Epithelial cell of proximal tubule (primary cell): ENCODE measurements around the gene PIEZO2. TPM values are rescaled to one million over a fixed set of nuclear protein-coding genes. Genes with fewer than 3 reads are reported as not detected.

Experiments
- DNase-seq: peaks from one replicate; pipeline ENCODE4 v3.0.0-alpha.2; 2011; ENCODE audit warnings: low read depth
- H3K4me3 ChIP-seq: 2 replicates; pipeline ENCODE4 v1.5.1; 2011; ENCODE audit warnings: low read depth, mild to moderate bottlenecking, low read length
- total RNA-seq: library from RNA; depleted of rRNA; stranded (reverse); fragments of >200 nt; gene quantifications from 2 replicates; pipeline ENCODE4 v1.2.3, GENCODE V29; 2015
- TF ChIP-seq, protein P1 (sequence below): conservative IDR thresholded peaks from 2 replicates; pipeline ENCODE4 v1.5.1; 2012; ENCODE audit warnings: low read depth, mild to moderate bottlenecking, low read length

The PIEZO2 gene
- total RNA-seq, 1 donor from 2014 or later = 7.5 TPM

DNA sequence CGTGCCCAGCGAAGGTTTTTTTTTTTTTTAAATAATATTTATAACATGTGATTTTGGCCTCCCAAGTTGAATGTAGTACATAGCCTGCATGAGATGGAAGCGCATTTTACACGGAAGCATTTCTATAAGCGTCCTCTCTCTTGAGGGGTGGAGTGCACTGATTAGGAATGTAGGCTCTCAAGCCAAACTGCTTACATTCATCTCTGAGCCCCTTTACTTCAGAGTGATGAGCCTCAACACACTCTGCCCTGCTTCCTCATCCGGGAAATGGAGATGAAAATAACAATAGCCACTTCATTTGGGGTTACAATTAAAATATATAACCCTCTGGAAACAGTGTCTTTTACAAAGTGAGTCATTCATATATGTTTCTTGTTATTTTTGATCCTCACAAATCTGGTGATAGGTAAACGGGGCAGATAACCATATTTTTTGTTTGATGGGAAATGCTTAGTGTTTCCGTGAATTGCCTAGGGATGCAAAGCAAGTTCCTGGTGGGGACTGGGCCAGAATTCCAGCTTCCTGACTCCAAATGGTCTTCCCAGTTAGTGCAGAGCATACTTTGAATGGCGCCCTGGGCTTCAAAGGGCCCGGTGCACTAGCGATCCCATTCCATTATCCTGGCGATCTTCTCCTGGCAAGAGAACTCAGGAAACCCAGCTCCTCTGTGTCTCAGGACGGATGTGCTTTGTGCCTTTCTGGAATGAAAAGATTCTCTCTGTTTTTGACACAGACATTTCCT is 124.3 kb downstream of the PIEZO2 start:
- DNase-seq = no peak
- H3K4me3 ChIP-seq = no peak overlapping the region
- TF ChIP-seq, protein P1, sequence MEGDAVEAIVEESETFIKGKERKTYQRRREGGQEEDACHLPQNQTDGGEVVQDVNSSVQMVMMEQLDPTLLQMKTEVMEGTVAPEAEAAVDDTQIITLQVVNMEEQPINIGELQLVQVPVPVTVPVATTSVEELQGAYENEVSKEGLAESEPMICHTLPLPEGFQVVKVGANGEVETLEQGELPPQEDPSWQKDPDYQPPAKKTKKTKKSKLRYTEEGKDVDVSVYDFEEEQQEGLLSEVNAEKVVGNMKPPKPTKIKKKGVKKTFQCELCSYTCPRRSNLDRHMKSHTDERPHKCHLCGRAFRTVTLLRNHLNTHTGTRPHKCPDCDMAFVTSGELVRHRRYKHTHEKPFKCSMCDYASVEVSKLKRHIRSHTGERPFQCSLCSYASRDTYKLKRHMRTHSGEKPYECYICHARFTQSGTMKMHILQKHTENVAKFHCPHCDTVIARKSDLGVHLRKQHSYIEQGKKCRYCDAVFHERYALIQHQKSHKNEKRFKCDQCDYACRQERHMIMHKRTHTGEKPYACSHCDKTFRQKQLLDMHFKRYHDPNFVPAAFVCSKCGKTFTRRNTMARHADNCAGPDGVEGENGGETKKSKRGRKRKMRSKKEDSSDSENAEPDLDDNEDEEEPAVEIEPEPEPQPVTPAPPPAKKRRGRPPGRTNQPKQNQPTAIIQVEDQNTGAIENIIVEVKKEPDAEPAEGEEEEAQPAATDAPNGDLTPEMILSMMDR = no peak

DNA sequence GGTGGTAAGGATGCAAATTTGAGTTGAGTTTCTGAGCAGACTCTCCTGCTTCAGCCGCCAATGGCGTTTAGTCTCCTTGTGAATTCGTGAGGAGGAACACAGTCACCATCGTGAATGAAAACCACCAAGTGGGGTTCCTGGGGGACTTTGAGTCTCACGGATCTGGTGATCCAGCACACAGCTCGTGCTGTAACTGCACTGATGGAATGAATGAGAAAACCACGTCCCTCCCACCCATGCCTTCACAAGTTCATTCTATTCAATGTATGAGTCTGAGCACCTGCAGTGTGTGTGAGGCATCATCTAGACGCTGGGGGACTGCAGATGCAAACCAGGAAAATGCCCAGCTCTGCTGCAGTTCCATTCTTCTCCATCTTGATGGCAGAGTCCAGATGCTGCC is 127.9 kb downstream of the PIEZO2 start:
- H3K4me3 ChIP-seq = no peak overlapping the region
- TF ChIP-seq, protein P1 = no peak
- no peak for DNase-seq

DNA sequence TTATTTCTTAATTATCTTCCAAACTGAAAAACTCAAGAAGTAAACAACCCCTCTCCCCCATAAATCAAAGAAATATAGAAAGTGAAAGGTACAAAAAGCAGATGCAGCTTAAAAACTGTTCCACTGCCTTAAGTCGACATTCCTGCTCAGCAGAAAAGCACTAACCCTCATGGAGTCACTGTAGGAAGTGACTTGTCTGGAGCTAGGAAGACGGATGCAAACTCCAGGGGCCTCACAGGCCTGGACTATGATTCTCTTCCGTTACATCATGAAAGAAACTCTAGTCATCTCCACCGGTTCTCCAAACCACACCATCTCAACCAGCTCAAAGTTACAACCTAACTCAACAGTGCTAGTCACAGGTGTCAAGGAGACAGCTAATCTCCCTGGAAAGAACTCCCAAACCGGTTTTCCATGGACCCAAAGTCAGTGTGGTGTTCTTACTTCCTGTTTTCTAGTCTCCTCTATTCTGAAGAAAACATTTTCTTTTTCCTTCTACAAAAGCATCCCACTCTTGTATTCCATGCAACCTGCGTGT is 128.4 kb downstream of the PIEZO2 start:
- no peak for DNase-seq
- TF ChIP-seq, protein P1 = no peak
- no peak overlapping the region for H3K4me3 ChIP-seq

DNA sequence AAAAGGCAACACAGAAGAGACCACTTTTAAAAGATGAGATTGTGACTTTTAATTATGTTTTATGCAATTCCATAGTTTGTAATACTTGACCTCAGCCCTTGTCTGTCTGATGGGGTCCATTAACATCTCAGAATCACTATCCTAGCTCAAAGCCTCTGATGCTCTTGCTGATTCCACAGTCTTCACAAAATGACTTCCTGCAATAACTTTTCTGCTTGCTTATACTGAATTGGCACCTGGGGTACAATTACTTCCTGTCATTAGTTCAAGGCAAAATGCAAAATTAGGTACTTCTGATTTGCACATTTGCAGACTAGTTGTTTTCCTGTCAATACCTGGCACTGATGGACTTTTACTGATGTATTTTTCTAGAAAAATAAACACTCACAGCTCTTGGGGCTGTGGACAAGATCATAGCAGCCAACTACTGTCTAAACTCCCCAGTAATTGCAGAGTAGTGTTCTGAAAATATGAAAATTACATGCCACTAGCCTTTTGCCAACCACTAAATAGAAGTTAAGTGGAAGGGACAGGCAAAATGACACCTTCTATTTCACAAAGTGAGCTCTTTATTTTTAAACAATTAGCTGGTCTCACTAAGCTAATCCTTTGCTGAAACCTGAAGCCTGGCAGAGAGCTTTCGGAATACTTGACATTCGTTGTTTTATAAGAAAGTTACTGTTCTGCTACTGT is 129.1 kb downstream of the PIEZO2 start:
- TF ChIP-seq, protein P1 = no peak
- no peak overlapping the region for H3K4me3 ChIP-seq
- no peak for DNase-seq

DNA sequence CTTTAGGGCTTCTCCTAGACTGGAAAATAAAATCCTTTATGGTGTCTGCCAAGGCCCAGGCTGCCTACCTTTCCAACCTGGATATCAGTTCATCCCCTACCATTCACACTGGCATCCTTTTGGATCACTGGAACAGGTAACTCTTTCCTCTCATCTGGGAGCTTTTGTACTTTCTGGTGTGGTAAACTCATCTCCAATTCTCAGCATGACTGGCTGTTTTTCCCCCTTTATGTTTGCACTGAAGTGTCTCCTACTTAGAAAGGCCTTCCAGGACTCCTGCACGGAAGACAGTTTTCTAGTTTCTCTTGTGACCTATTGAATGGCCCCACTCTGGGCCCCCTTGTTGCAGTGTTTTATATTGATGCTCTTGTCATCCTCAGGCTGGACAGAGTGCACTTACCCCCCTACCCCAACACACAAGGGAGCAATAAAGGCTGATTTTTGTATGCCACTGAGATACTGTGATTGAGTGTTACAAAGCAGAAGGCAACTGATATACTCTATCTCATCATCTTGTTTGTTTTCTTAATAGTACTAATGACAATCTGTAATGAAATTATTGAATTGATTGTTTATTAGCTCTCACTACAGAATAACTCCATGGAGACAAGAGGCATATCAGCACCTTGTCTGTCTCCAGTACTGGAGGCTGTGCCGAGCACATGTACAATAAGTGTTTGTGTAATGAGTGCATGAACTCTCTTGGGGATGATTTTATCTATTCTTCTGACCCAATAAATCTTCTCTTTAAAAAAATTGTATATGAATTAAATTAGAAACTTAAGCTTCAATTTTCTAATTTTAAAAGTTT is 129.9 kb downstream of the PIEZO2 start:
- TF ChIP-seq, protein P1 = no peak
- no peak overlapping the region for H3K4me3 ChIP-seq
- DNase-seq = no peak

DNA sequence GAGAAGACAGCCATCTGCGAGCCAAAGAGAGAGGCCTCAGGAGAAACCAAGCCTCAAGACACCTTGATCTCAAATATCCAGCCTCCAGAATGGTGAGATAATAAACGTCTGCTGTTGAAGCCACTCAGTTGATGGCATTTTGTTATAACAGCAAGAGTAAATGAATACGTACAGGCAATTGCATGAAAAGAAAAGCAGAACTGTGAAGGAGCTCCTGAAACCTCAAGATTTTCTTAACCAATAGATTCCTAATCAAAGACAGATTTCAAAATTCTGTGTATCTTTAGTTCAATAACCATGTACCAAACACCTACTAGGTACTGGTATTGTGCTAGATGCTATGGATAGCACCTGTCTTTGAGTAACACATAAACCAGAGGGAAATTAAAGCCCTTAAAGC is 139.5 kb downstream of the PIEZO2 start:
- H3K4me3 ChIP-seq = no peak overlapping the region
- DNase-seq = no peak
- TF ChIP-seq, protein P1 = no peak
